GM10266 (cell line): Measurements from ENCODE around the gene BANF1.
"Not testable (repeated sequence)": the region's sequence is repeated elsewhere in the genome, so short reads cannot be mapped to it uniquely, and the experiment has no call there.

Experiments used
- DNase-seq: peaks from one replicate; pipeline ENCODE4 v3.0.0; 2012; ENCODE audit errors: extremely low spot score
- CTCF ChIP-seq: IDR thresholded peaks from 2 replicates; pipeline ENCODE4 v1.5.1; 2012; ENCODE audit warnings: mild to moderate bottlenecking, low read depth; ENCODE audit not compliant: control insufficient read depth, insufficient read depth; ENCODE audit errors: missing control alignments

BANF1 gene

GRCh38 chr11:66020212-66020611, 17.9 kb downstream of the BANF1 start:
- TF ChIP-seq CTCF = no peak
- no peak for DNase-seq

GRCh38 chr11:66020618-66021357, 18.5 kb downstream of the BANF1 start:
- DNase-seq = no peak
- no peak for TF ChIP-seq CTCF

- peak; percentile 98 for TF ChIP-seq CTCF
- peak; percentile 91 for DNase-seq
These were observed 20.3 kb downstream of the BANF1 start for GRCh38 chr11:66022401-66023185.

GRCh38 chr11:66023186-66023440, 20.8 kb downstream of the BANF1 start:
- DNase-seq = not testable (repeated sequence)

- TF ChIP-seq CTCF = no peak
These were observed 23.8 kb downstream of the BANF1 start, which contains the start of gene CATSPER1 for GRCh38 chr11:66026017-66026529. Gene CATSPER1, minus strand, starts transcription at chr11:66026479. Its CDS starts 100 bp downstream, at chr11:66026379.

GRCh38 chr11:66032957-66033735, 30.8 kb downstream of the BANF1 start:
- no peak for TF ChIP-seq CTCF
- no peak for DNase-seq

More at GRCh38 chr11:66026017-66026529, 23.8 kb downstream of the BANF1 start, which contains the start of gene CATSPER1:
- no peak for DNase-seq

- DNase-seq = no peak
- TF ChIP-seq CTCF = no peak
These were observed 33.5 kb downstream of the BANF1 start for GRCh38 chr11:66035653-66036333.
